GM19397 (cell line): ENCODE results near the gene TRIP13.
"Not testable (repeated sequence)": the region's sequence is repeated elsewhere in the genome, so short reads cannot be mapped to it uniquely, and the experiment has no call there.

Source experiments
- ATAC-seq: cut with Tn5 transposase; IDR thresholded peaks from one replicate; pipeline ENCODE4 v1.9.1; 2021; ENCODE audit warnings: mild to moderate bottlenecking, moderate library complexity; ENCODE audit not compliant: unreplicated experiment

The TRIP13 gene

GRCh38 chr5:889075-889710 is 3.5 kb upstream of the TRIP13 start:
- ATAC-seq: no peak

- ATAC-seq: no peak
Measured at GRCh38 chr5:891117-891836, 1.4 kb upstream of the TRIP13 start.

GRCh38 chr5:891837-892393 is 769 bp upstream of the TRIP13 start:
- no peak for ATAC-seq

- ATAC-seq: no peak
Measured at GRCh38 chr5:893137-893506, 438 bp downstream of the TRIP13 start.

- no peak for ATAC-seq
Measured at GRCh38 chr5:893711-894110, 1.0 kb downstream of the TRIP13 start.

- no peak for ATAC-seq
Measured at GRCh38 chr5:900781-901180, 8.1 kb downstream of the TRIP13 start.

GRCh38 chr5:902129-902916 is 9.6 kb downstream of the TRIP13 start:
- ATAC-seq: no peak

GRCh38 chr5:903756-904096 is 11.0 kb downstream of the TRIP13 start:
- ATAC-seq: no peak

- ATAC-seq: no peak
Measured at GRCh38 chr5:905139-905642, 12.5 kb downstream of the TRIP13 start.

- no peak for ATAC-seq
Measured at GRCh38 chr5:907366-907910, 14.8 kb downstream of the TRIP13 start.

- ATAC-seq: no peak
Measured at GRCh38 chr5:908172-908571, 15.5 kb downstream of the TRIP13 start.

GRCh38 chr5:909086-909485 is 16.4 kb downstream of the TRIP13 start:
- ATAC-seq: no peak

- ATAC-seq: no peak
Measured at GRCh38 chr5:909994-910768, 17.5 kb downstream of the TRIP13 start.

- ATAC-seq: no peak
Measured at GRCh38 chr5:910769-911160, 18.1 kb downstream of the TRIP13 start.

- no peak for ATAC-seq
Measured at GRCh38 chr5:911601-912000, 18.9 kb downstream of the TRIP13 start.

- no peak for ATAC-seq
Measured at GRCh38 chr5:912280-913091, 19.8 kb downstream of the TRIP13 start.

GRCh38 chr5:914174-914573 is 21.5 kb downstream of the TRIP13 start:
- ATAC-seq: no peak

- no peak for ATAC-seq
Measured at GRCh38 chr5:914612-915011, 21.9 kb downstream of the TRIP13 start.

GRCh38 chr5:915346-915745 is 22.7 kb downstream of the TRIP13 start:
- ATAC-seq: not testable (repeated sequence)

GRCh38 chr5:915946-916345 is 23.3 kb downstream of the TRIP13 start:
- no peak for ATAC-seq
